Ovary (tissue), 10 donors: ENCODE results near the gene TBX4. TPM values are rescaled to one million over a fixed set of nuclear protein-coding genes. Genes with fewer than 3 reads are reported as not detected.

ENCODE experiments used
- DNase-seq, 5 donors: peaks; one replicate each; pipeline ENCODE4 v3.0.0-alpha.2; 2019 to 2020
- H3K27ac ChIP-seq, 2 donors: fragments of 200-600 bp; one replicate each; pipeline versions ENCODE4 v1.5.1 to v1.8.0; 2019 to 2022
- H3K27me3 ChIP-seq: fragments of 200-600 bp; one replicate; pipeline ENCODE4 v1.8.0; 2022
- H3K36me3 ChIP-seq: fragments of 200-600 bp; sonication (generic); one replicate; pipeline ENCODE4 v1.5.1; 2019
- H3K4me1 ChIP-seq: one replicate; pipeline ENCODE4 v1.8.1; 2013; ENCODE audit warnings: mild to moderate bottlenecking, moderate library complexity; ENCODE audit not compliant: insufficient read depth
- H3K4me3 ChIP-seq: fragments of 200-600 bp; sonication (generic); one replicate; pipeline ENCODE4 v1.5.1; 2017
- H3K9me3 ChIP-seq, 2 donors: fragments of 200-600 bp in 1 of 2; sonication (generic) in 1 of 2; one replicate each; pipeline versions ENCODE4 v1.5.1 to v1.8.1; 2013 to 2019; ENCODE audit warnings: mild to moderate bottlenecking in 1 of 2, moderate library complexity in 1 of 2
- EP300 ChIP-seq: sonication (generic); formaldehyde crosslinking; IDR thresholded peaks from one replicate; pipeline ENCODE4 v1.6.1; 2017; ENCODE audit warnings: antibody characterized with exemption
- POLR2A ChIP-seq: fragments of 450-650 bp; IDR thresholded peaks from one replicate; pipeline ENCODE4 v1.6.1; 2017; ENCODE audit warnings: antibody characterized with exemption, mild to moderate bottlenecking, moderate library complexity
- WGBS, 3 donors: extraction: QIAGEN DNeasy Blood & Tissue Kit in 1 of 3; methylation state at CpG; one replicate each; pipeline versions ENCODE4 v1.1.5 to v1.1.7; 2013 to 2017; 5-methylcytosine and 5-hydroxymethylcytosine counted together
- intact Hi-C, 4 donors: fragments of 100-400 bp; cut with DNase I; formaldehyde crosslinking; loops; one replicate each; pipeline versions ENCODE4 v1.11.0 to v1.15.1; 2022 to 2023
- long read RNA-seq, 3 donors: library from polyadenylated mRNA in 2 of 3; unstranded in 2 of 3; transcript quantifications; one replicate each; pipeline ENCODE4 v2.0.0 and lab custom pipeline, GENCODE V29; 2021 to 2026
- polyA plus RNA-seq, 2 donors: library from polyadenylated mRNA; stranded (reverse); fragments of 200-250 nt in 1 of 2; fragments of 350-450 nt in 1 of 2; fragmentation: Illumina TruSeq in 1 of 2; extraction: RNeasy Lipid Tissue Mini Kit (QIAGEN cat#74804) in 1 of 2; gene quantifications; one replicate each; pipeline ENCODE4 v1.2.3, GENCODE V29; 2013 to 2014
- total RNA-seq, 7 donors: library from RNA; depleted of rRNA in 2 of 7; stranded (reverse); fragments of >200 nt in 2 of 7; fragmentation: NEBNext Ultra II Directional in 3 of 7; extraction: Animal tissue kit (Norgen Biotek cat#: 25700) in 3 of 7; gene quantifications; one replicate each; pipeline versions ENCODE4 v1.1.0 to v1.2.4, GENCODE V29; 2016 to 2023
- TF ChIP-seq, protein P1 (sequence below), 3 donors: fragments of 450-650 bp in 2 of 3; fragments of 200-600 bp in 1 of 3; IDR thresholded peaks; one replicate each; pipeline versions ENCODE4 v1.5.1 to v1.8.0; 2016 to 2022; ENCODE audit warnings: antibody characterized with exemption in 3 of 3, mild to moderate bottlenecking in 1 of 3
- donor health status: DM: no; HTN: no; CAD: no; lungs with moderate emphysema.
- donor health status: DM: no; HTN: no; CAD: no.
- donor health status: Bipolar disorder and iron deficiency.
- donor health status: DM: yes; HTN: yes; CAD: no.
- donor health status: DM: no; HTN: no; CAD: no.
- donor health status: DM: yes; HTN: yes; CAD: no.

TBX4 gene
- total RNA-seq: under 1 TPM in 1 of 7 donors, not detected in 6; 0.18 TPM
- polyA plus RNA-seq: not detected
- long read RNA-seq, donor 1: 0 reads
- long read RNA-seq, donor 2: 0 reads
- long read RNA-seq, donor 3: 0 reads

- Histone ChIP-seq H3K27me3 (no peaks in the 10 kb centered on the region), H3K27ac (no peak within 1 kb of the TSS), H3K36me3 (no peaks in the 10 kb centered on the region), H3K4me1 (peaks cover 3% of the 10 kb centered on the region), H3K4me3 (no peak within 1 kb of the TSS), H3K9me3 (peaks cover 0 to 7% of the 10 kb centered on the region in 2 donors)
- intact Hi-C loops: no loop called here
- DNase-seq: no peak
- 13 to 16% (median 14%) methylated on average over 51 to 58 of the region's 59 CpGs for WGBS, 3 donors
- TF ChIP-seq, protein P1, sequence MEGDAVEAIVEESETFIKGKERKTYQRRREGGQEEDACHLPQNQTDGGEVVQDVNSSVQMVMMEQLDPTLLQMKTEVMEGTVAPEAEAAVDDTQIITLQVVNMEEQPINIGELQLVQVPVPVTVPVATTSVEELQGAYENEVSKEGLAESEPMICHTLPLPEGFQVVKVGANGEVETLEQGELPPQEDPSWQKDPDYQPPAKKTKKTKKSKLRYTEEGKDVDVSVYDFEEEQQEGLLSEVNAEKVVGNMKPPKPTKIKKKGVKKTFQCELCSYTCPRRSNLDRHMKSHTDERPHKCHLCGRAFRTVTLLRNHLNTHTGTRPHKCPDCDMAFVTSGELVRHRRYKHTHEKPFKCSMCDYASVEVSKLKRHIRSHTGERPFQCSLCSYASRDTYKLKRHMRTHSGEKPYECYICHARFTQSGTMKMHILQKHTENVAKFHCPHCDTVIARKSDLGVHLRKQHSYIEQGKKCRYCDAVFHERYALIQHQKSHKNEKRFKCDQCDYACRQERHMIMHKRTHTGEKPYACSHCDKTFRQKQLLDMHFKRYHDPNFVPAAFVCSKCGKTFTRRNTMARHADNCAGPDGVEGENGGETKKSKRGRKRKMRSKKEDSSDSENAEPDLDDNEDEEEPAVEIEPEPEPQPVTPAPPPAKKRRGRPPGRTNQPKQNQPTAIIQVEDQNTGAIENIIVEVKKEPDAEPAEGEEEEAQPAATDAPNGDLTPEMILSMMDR (IDR thresholded peaks at IDR 0.05): no peak
- TF ChIP-seq EP300 (no peak), POLR2A (no peak)
Measured at GRCh38 chr17:61452301-61453290, at the start of gene TBX4. TBX4 (plus strand) TSS chr17:61452422; CDS start chr17:61456491, 4,069 bp downstream.

DNA sequence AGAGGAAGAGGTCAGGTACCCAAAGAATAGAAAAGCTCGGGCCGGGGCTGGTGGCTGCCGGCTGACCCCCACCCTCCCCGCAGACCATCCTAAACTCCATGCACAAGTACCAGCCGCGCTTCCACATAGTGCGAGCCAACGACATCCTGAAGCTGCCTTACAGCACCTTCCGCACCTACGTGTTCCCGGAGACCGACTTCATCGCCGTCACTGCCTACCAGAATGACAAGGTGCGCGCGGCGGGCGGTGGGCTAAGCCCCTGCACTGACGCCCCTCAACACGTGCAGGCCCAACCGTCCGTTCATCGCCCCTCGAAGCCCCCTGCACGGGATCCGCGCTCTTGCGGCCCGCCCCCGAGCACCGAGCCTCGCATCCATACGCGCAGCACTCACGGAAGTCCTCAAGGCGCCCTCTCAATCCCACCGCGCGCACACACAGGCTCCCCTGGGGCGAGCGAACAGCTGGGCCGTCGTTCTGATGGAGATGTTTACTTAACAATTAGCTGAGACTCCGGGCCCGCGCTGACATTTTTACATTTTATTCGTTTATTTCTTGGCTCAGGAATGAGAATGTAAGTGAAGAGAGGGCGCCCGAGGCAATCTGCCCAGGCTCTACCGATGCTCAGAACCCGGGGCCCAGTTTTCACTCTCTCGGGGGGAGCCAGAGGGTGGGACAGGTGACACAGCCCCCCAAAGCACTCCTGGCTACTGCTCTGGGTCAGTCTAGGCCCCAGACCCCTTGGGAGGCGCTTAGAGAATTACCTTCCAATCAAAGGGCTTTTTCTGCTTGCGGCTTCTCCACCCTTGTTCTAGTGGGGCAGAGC is 49.0 kb upstream of the TBX4 start:
- no peaks in the 10 kb centered on the region for H3K27me3 ChIP-seq
- peaks cover 3% of the 10 kb centered on the region for H3K4me1 ChIP-seq
- DNase-seq: peak in 1 of 5 donors; percentile 21
- no peaks in the 10 kb centered on the region for H3K9me3 ChIP-seq
- whole genome bisulfite sequencing, 3 donors: 48 to 68% (median 62%) methylated on average over 55 of the region's 55 CpGs
- TF ChIP-seq, protein P1 (IDR thresholded peaks at IDR 0.05): no peak
- no peak for TF ChIP-seq POLR2A
- TF ChIP-seq EP300: no peak
- no peak overlapping the region for H3K4me3 ChIP-seq
- intact Hi-C loops: loop anchor here in 3 of 4 donors (10.0 kb wide), 2 partner anchors 398 to 678 kb away; no protein-coding TSS in a partner anchor
- H3K36me3 ChIP-seq: no peaks in the 10 kb centered on the region
- H3K27ac ChIP-seq: no peak overlapping the region

- Histone ChIP-seq H3K27me3 (no peaks in the 10 kb centered on the region), H3K4me1 (peaks cover 3% of the 10 kb centered on the region)
- 59 to 72% (median 61%) methylated on average over 56 to 66 of the region's 66 CpGs for WGBS, 3 donors
Measured at GRCh38 chr17:61403801-61404662, 48.2 kb upstream of the TBX4 start.

More at GRCh38 chr17:61403801-61404662, 48.2 kb upstream of the TBX4 start:
- Histone ChIP-seq H3K4me3 (peak overlapping the region; percentile 6), H3K36me3 (no peaks in the 10 kb centered on the region), H3K9me3 (no peaks in the 10 kb centered on the region), H3K27ac (peak overlapping the region in 1 of 2 donors; percentile 44)
- intact Hi-C loops: loop anchor here in 3 of 4 donors (10.0 kb wide), 2 partner anchors 399 to 679 kb away; no protein-coding TSS in a partner anchor
- peak in 3 of 5 donors; percentile 15 to 35 (median 20) for DNase-seq
- TF ChIP-seq POLR2A (no peak), EP300 (no peak)
- TF ChIP-seq, protein P1 (IDR thresholded peaks at IDR 0.05): no peak
